Measurements from ENCODE around the gene DNAH10.

DNA sequence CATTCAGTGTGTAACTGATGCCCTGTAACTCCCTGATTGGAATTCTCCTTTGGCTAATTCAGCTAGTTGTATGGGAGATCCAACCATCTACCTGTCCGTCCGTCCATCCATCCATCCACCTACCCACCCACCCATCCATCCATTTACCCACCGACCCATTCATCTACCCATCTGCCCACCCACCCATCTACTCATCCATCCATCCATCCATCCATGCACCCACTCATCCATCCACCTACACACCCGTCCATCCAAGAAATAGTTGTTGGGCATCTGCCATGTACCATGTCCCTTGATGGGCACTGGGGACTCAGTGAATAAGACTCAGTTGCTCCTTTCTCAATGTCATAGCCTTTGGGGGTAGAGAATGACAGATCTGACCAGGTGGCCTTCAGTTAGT is 162.4 kb downstream of the DNAH10 start:
- TF ChIP-seq, protein P1, sequence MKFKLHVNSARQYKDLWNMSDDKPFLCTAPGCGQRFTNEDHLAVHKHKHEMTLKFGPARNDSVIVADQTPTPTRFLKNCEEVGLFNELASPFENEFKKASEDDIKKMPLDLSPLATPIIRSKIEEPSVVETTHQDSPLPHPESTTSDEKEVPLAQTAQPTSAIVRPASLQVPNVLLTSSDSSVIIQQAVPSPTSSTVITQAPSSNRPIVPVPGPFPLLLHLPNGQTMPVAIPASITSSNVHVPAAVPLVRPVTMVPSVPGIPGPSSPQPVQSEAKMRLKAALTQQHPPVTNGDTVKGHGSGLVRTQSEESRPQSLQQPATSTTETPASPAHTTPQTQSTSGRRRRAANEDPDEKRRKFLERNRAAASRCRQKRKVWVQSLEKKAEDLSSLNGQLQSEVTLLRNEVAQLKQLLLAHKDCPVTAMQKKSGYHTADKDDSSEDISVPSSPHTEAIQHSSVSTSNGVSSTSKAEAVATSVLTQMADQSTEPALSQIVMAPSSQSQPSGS (CRISPR knock-in tag; IDR thresholded peaks at IDR 0.05), result no peak
- TF ChIP-seq, protein P2, sequence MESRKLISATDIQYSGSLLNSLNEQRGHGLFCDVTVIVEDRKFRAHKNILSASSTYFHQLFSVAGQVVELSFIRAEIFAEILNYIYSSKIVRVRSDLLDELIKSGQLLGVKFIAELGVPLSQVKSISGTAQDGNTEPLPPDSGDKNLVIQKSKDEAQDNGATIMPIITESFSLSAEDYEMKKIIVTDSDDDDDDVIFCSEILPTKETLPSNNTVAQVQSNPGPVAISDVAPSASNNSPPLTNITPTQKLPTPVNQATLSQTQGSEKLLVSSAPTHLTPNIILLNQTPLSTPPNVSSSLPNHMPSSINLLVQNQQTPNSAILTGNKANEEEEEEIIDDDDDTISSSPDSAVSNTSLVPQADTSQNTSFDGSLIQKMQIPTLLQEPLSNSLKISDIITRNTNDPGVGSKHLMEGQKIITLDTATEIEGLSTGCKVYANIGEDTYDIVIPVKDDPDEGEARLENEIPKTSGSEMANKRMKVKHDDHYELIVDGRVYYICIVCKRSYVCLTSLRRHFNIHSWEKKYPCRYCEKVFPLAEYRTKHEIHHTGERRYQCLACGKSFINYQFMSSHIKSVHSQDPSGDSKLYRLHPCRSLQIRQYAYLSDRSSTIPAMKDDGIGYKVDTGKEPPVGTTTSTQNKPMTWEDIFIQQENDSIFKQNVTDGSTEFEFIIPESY (CRISPR knock-in tag; IDR thresholded peaks at IDR 0.05), result no peak
